Osteocyte (in vitro differentiated cells): ENCODE measurements around the gene MYO16. TPM values are rescaled to one million over a fixed set of nuclear protein-coding genes. Genes with fewer than 3 reads are reported as not detected.
A peak's percentile ranks its signal among the peaks of the same experiment; 100 is the strongest.

Source experiments
- DNase-seq: peaks from one replicate; pipeline ENCODE4 v3.0.0; 2021; ENCODE audit warnings: mixed read lengths; ENCODE audit not compliant: unreplicated experiment; ENCODE audit errors: extremely low spot score
- H3K27ac Mint-ChIP-seq: one replicate; pipeline ENCODE4 v1.8.0; 2021; ENCODE audit warnings: mild to moderate bottlenecking, mixed read lengths; ENCODE audit not compliant: unreplicated experiment
- H3K27me3 Mint-ChIP-seq: one replicate; pipeline ENCODE4 v1.8.0; 2021; ENCODE audit warnings: mixed read lengths; ENCODE audit not compliant: unreplicated experiment
- H3K36me3 Mint-ChIP-seq: one replicate; pipeline ENCODE4 v1.8.0; 2021; ENCODE audit warnings: mixed read lengths; ENCODE audit not compliant: unreplicated experiment
- H3K4me1 Mint-ChIP-seq: one replicate; pipeline ENCODE4 v1.8.0; 2021; ENCODE audit warnings: mixed read lengths; ENCODE audit not compliant: unreplicated experiment
- H3K4me3 Mint-ChIP-seq: one replicate; pipeline ENCODE4 v1.8.0; 2021; ENCODE audit warnings: mild to moderate bottlenecking, moderate library complexity, mixed read lengths; ENCODE audit not compliant: unreplicated experiment
- H3K9me3 Mint-ChIP-seq: one replicate; pipeline ENCODE4 v1.8.0; 2021; ENCODE audit warnings: mixed read lengths; ENCODE audit not compliant: unreplicated experiment
- total RNA-seq: library from RNA; stranded (reverse); gene quantifications from 2 replicates; pipeline ENCODE4 v1.2.1, GENCODE V29; 2021
- TF ChIP-seq, protein P1 (sequence below): fragments of 200-600 bp; sonication (generic); IDR thresholded peaks from 2 replicates; pipeline ENCODE4 v1.5.0; 2021; ENCODE audit warnings: antibody characterized with exemption, mild to moderate bottlenecking, moderate library complexity

The MYO16 gene
- total RNA-seq, 1 donor from 2014 or later = 0.13 TPM

DNA sequence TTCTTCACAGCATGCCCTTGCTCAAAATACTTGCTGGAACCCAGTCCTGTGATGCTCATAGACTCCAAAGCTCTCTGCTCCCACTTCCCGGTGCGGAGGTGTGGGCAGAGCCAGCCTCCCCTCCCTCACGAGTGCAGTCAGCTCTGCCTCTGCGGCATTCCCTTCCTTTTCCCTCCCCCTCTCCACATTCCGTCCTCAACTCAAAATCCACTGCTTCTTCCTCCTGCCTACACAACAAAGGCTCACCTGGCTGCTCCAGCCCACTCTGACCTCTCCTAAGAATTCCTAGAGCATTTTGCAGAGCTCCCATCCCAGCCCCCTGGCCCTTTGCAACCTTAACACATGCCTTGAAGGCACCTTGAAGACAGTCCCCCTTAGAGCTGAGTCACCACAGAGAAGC lies 527.9 kb downstream of the MYO16 start:
- H3K4me1 Mint-ChIP-seq = peaks cover 82% of the 10 kb centered on the region
- no peak for DNase-seq
- TF ChIP-seq, protein P1, sequence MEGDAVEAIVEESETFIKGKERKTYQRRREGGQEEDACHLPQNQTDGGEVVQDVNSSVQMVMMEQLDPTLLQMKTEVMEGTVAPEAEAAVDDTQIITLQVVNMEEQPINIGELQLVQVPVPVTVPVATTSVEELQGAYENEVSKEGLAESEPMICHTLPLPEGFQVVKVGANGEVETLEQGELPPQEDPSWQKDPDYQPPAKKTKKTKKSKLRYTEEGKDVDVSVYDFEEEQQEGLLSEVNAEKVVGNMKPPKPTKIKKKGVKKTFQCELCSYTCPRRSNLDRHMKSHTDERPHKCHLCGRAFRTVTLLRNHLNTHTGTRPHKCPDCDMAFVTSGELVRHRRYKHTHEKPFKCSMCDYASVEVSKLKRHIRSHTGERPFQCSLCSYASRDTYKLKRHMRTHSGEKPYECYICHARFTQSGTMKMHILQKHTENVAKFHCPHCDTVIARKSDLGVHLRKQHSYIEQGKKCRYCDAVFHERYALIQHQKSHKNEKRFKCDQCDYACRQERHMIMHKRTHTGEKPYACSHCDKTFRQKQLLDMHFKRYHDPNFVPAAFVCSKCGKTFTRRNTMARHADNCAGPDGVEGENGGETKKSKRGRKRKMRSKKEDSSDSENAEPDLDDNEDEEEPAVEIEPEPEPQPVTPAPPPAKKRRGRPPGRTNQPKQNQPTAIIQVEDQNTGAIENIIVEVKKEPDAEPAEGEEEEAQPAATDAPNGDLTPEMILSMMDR = no peak
- H3K4me3 Mint-ChIP-seq = peak overlapping the region; percentile 59
- peak overlapping the region; percentile 97 for H3K27ac Mint-ChIP-seq
- H3K36me3 Mint-ChIP-seq = no peaks in the 10 kb centered on the region
- no peaks in the 10 kb centered on the region for H3K27me3 Mint-ChIP-seq
- H3K9me3 Mint-ChIP-seq = no peaks in the 10 kb centered on the region

DNA sequence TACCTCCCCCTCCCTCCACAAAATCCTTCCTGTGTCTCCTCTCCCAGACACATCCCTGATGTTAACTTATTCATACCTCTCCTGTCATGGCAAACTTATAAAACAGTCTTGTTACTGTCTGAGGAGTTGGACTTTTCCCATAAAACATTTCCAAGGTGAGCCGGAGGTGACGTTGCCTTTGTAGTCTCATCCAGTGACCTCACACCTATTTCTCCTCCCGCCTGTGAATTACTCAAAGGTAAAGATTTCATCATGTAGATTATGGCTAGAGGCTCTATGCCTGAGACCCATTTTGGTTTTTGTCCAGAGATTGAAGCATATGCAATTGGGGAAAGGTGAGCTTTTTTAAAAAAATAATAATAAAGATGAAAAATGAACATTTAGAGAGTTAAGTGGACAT lies 529.0 kb downstream of the MYO16 start:
- no peaks in the 10 kb centered on the region for H3K9me3 Mint-ChIP-seq
- DNase-seq = no peak
- no peaks in the 10 kb centered on the region for H3K36me3 Mint-ChIP-seq
- H3K4me3 Mint-ChIP-seq = no peak overlapping the region
- TF ChIP-seq, protein P1 = no peak
- H3K27ac Mint-ChIP-seq = peak overlapping the region; percentile 97
- H3K4me1 Mint-ChIP-seq = peaks cover 79% of the 10 kb centered on the region
- no peaks in the 10 kb centered on the region for H3K27me3 Mint-ChIP-seq

DNA sequence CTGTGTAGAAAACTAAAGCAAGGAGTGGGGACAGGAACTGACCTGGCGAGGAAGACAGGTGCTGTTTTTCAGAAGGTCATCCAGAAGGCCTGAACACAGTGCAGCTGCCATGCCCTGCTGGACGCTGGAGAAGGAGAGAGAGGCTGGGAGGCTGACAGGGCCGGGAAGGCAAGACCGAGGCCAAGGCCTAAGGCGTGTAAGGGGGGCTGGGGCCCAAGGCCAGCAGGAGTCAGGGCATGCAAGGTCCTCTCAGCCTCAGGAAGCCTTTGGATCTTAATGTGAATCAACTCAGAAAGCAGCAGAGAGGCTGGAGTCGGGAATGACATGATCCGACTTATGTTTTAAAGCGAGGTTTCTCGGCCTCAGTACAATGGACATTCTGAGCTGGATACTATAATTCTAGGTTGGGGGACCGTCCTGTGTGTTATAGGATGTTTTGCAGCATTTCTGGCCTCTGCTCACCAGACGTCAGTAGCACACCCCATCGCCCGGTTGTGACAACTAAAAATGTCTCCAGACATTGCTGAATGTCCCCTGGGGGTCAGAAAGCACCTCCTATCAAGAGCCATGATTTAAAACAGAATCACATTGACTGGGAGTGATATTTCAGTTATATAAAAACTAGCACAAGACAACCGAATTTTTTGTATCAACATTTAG lies 530.4 kb downstream of the MYO16 start:
- Mint-ChIP-seq H3K9me3 (no peaks in the 10 kb centered on the region), H3K27ac (no peak overlapping the region), H3K27me3 (no peaks in the 10 kb centered on the region), H3K4me1 (peaks cover 66% of the 10 kb centered on the region), H3K4me3 (no peak overlapping the region), H3K36me3 (no peaks in the 10 kb centered on the region)
- DNase-seq = no peak
- TF ChIP-seq, protein P1 = no peak

DNA sequence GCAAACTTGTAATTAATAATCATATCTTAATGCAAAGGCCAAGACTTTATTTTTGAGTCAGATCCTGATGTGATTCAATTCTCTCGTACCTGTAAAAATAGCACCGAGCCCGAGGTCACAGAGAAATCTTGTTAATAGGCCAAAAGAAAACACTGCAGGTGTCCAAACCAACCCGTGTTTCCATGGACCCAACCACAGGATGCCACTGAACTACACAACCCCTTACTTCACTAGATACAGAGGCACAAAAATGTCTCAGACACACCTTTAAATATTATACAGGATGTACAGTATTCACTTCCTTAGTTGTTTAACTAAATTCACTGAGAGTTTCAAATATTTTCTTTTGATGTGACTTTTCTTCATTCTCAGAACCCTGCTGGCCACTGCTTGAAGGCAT lies 530.9 kb downstream of the MYO16 start:
- Mint-ChIP-seq H3K4me3 (no peak overlapping the region), H3K4me1 (peaks cover 62% of the 10 kb centered on the region), H3K9me3 (no peaks in the 10 kb centered on the region), H3K27ac (peak overlapping the region; percentile 40), H3K36me3 (no peaks in the 10 kb centered on the region), H3K27me3 (no peaks in the 10 kb centered on the region)
- TF ChIP-seq, protein P1 = no peak
- DNase-seq = no peak

DNA sequence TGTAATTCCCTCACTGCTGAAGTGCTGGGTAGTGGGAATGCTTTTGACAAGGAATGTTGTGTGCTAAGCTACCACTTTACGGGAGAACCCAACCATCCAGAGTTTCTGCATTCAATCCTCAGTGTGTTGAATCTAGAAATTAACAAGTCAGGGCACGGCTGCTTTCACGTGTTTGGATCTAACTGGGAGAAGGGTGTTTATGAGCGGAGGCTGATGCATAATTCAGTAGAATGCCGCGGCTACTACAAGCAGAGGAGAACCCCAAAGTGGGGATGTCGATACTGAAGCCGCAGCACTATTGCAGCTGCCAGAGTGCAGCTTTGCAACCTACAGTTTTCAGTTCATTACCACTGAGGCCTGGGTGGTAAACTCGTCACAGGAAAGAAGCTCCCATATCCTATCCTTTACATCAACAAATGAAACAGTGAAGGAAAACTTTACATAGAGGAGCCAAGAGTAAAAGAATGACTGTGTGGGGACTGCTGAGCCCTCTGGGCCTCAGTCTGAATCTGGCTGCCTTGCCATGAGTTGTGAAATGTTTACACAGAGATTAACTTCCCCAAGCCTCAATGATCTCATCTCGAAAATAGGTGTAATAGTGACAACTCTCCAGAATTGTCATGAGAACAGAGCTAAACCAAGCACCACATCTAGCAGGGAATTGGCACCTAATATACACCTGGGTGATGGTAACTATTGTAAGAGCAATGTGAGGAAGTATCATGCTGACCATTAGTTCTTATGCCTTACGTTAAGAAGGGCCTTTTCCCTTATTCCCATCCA lies 531.7 kb downstream of the MYO16 start:
- DNase-seq = no peak
- Mint-ChIP-seq H3K9me3 (no peaks in the 10 kb centered on the region), H3K36me3 (no peaks in the 10 kb centered on the region), H3K27ac (peak overlapping the region; percentile 40), H3K4me1 (peaks cover 62% of the 10 kb centered on the region), H3K4me3 (no peak overlapping the region), H3K27me3 (no peaks in the 10 kb centered on the region)
- TF ChIP-seq, protein P1 = no peak
